Transverse colon (tissue), 4 donors: ENCODE data around the gene PRR33.

Experiments
- EP300 ChIP-seq: sonication (generic); formaldehyde crosslinking; IDR thresholded peaks from one replicate; pipeline ENCODE4 v1.6.1; 2017; ENCODE audit warnings: antibody characterized with exemption, low read depth
- POLR2AphosphoS5 ChIP-seq, 3 donors: sonication (generic); formaldehyde crosslinking; IDR thresholded peaks; one replicate each; pipeline ENCODE4 v1.6.1; 2016; ENCODE audit warnings: antibody characterized with exemption in 3 of 3
- TF ChIP-seq, protein P1 (sequence below), 5 experiments: fragments of 200-600 bp in 3 of 5; fragments of 450-650 bp in 2 of 5; sonication (generic) in 3 of 5; IDR thresholded peaks; 1 replicate in 2 of 5; 2 replicates in 3 of 5; pipeline ENCODE4 v1.5.1; 2016 to 2017; ENCODE audit warnings: antibody characterized with exemption in 5 of 5, inconsistent platforms in 3 of 5, mild to moderate bottlenecking in 2 of 5, moderate library complexity in 1 of 5

DNA sequence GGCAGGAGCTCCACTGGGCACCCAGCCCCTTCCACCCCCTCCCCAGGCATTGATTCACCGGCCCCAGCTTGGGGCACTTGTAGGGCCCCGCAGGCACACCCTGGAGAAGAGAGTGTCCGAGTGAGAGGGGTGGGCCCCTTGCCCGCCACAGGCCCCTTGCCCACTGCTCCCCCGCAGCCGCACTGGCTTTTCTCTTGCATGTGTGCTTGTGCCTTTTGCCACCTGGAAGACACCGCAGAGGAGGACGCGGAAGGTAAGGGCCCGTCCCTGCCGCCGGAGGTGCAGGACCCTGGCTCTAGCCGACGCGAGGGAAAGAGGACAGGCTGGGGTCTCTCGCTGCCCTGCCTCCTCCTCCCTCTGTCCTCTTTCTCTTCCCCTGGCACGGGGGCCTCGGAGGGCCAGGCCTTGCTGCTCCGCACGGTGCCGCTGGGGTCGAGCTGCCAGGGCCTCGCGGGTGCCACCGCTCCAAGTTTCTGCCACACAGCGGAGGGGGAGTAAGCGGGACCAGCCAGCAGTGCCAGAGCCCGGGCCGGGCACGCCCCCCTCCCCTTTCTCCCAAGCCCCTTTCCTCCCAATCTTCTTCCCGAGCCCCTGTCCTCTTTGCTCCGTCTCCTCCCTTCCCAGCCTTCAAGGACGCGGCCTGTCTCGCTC lies 37.3 kb upstream of the PRR33 start:
- TF ChIP-seq, protein P1, sequence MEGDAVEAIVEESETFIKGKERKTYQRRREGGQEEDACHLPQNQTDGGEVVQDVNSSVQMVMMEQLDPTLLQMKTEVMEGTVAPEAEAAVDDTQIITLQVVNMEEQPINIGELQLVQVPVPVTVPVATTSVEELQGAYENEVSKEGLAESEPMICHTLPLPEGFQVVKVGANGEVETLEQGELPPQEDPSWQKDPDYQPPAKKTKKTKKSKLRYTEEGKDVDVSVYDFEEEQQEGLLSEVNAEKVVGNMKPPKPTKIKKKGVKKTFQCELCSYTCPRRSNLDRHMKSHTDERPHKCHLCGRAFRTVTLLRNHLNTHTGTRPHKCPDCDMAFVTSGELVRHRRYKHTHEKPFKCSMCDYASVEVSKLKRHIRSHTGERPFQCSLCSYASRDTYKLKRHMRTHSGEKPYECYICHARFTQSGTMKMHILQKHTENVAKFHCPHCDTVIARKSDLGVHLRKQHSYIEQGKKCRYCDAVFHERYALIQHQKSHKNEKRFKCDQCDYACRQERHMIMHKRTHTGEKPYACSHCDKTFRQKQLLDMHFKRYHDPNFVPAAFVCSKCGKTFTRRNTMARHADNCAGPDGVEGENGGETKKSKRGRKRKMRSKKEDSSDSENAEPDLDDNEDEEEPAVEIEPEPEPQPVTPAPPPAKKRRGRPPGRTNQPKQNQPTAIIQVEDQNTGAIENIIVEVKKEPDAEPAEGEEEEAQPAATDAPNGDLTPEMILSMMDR (IDR thresholded peaks at IDR 0.05): no peak
- no peak for TF ChIP-seq POLR2AphosphoS5 (IDR thresholded peaks at IDR 0.05)
- no peak for TF ChIP-seq EP300
